Transverse colon (tissue), 4 donors: ENCODE measurements around the gene ADAM12.

Experiments
- CTCF ChIP-seq, 5 experiments: fragments of 200-600 bp in 3 of 5; fragments of 450-650 bp in 2 of 5; sonication (generic) in 3 of 5; IDR thresholded peaks; 1 replicate in 2 of 5; 2 replicates in 3 of 5; pipeline ENCODE4 v1.5.1; 2016 to 2017; ENCODE audit warnings: antibody characterized with exemption in 5 of 5, inconsistent platforms in 3 of 5, mild to moderate bottlenecking in 2 of 5, moderate library complexity in 1 of 5
- EP300 ChIP-seq: sonication (generic); formaldehyde crosslinking; IDR thresholded peaks from one replicate; pipeline ENCODE4 v1.6.1; 2017; ENCODE audit warnings: antibody characterized with exemption, low read depth
- POLR2A ChIP-seq: fragments of 450-650 bp; IDR thresholded peaks from one replicate; pipeline ENCODE4 v1.6.1; 2016; ENCODE audit warnings: antibody characterized with exemption, mild to moderate bottlenecking, moderate library complexity
- POLR2AphosphoS5 ChIP-seq, 3 donors: sonication (generic); formaldehyde crosslinking; IDR thresholded peaks; one replicate each; pipeline ENCODE4 v1.6.1; 2016; ENCODE audit warnings: antibody characterized with exemption in 3 of 3

- TF ChIP-seq CTCF (IDR thresholded peaks at IDR 0.05) (no peak), POLR2AphosphoS5 (IDR thresholded peaks at IDR 0.05) (no peak), EP300 (no peak), POLR2A (no peak)
Measured at GRCh38 chr10:126171555-126171954, 216.7 kb downstream of the ADAM12 start.
